KMS-11 (cell line): ENCODE results near the gene CROCC2.

Experiments
- H2AFZ ChIP-seq: fragments of 200-600 bp; sonication (generic); 2 replicates; pipeline ENCODE4 v1.6.1; 2016; ENCODE audit warnings: antibody characterized with exemption, mixed run types, low read depth
- H3K27ac ChIP-seq: fragments of 200-600 bp; sonication (generic); 2 replicates; pipeline ENCODE4 v1.6.1; 2016; ENCODE audit warnings: mild to moderate bottlenecking, mixed run types
- H3K27me3 ChIP-seq: fragments of 200-600 bp; sonication (generic); 2 replicates; pipeline ENCODE4 v1.6.1; 2017; ENCODE audit warnings: mild to moderate bottlenecking, low read depth, mixed run types, moderate library complexity; ENCODE audit not compliant: insufficient read depth
- H3K36me3 ChIP-seq: fragments of 200-600 bp; sonication (generic); 2 replicates; pipeline ENCODE4 v1.6.1; 2017; ENCODE audit warnings: mild to moderate bottlenecking, mixed run types; ENCODE audit not compliant: insufficient read depth
- H3K4me1 ChIP-seq: fragments of 200-600 bp; sonication (generic); 2 replicates; pipeline ENCODE4 v1.6.1; 2016; ENCODE audit warnings: mild to moderate bottlenecking, low read depth, mixed run types; ENCODE audit not compliant: poor library complexity, severe bottlenecking
- H3K4me2 ChIP-seq: fragments of 200-600 bp; sonication (generic); 2 replicates; pipeline ENCODE4 v1.7.0; 2016; ENCODE audit warnings: mild to moderate bottlenecking, mixed run types
- H3K4me3 ChIP-seq: fragments of 200-600 bp; sonication (generic); IDR thresholded peaks from 2 replicates; pipeline ENCODE4 v1.6.1; 2017; ENCODE audit warnings: low read depth, low read length, mixed read lengths; ENCODE audit not compliant: insufficient read depth
- H3K79me2 ChIP-seq: fragments of 200-600 bp; sonication (generic); 2 replicates; pipeline ENCODE4 v1.6.1; 2016; ENCODE audit warnings: low read depth, mixed run types; ENCODE audit not compliant: insufficient read depth
- H3K9ac ChIP-seq: fragments of 200-600 bp; sonication (generic); 2 replicates; pipeline ENCODE4 v1.6.1; 2016; ENCODE audit warnings: mild to moderate bottlenecking, mixed run types
- H4K20me1 ChIP-seq: fragments of 200-600 bp; sonication (generic); 2 replicates; pipeline ENCODE4 v1.6.1; 2016; ENCODE audit warnings: mild to moderate bottlenecking, mixed run types; ENCODE audit not compliant: insufficient read depth
- TF ChIP-seq, protein P1 (sequence below): fragments of 200-600 bp; sonication (generic); conservative IDR thresholded peaks from 2 replicates; pipeline ENCODE4 v1.6.1; 2017; ENCODE audit warnings: low read depth, mild to moderate bottlenecking, antibody characterized with exemption, low read length, moderate library complexity, mixed read lengths

CROCC2 gene

GRCh38 chr2:241014224-241014623 is 108.1 kb downstream of the CROCC2 start:
- no peaks in the 10 kb centered on the region for H3K36me3 ChIP-seq
- no peak overlapping the region for H3K27ac ChIP-seq
- no peak overlapping the region for H3K9ac ChIP-seq
- no peaks in the 10 kb centered on the region for H4K20me1 ChIP-seq
- H3K27me3 ChIP-seq = peaks cover 30% of the 10 kb centered on the region; the same call in 1 of the 2 replicates
- no peaks in the 10 kb centered on the region for H3K4me1 ChIP-seq
- no peaks in the 10 kb centered on the region for H3K79me2 ChIP-seq
- no peak overlapping the region for H2AFZ ChIP-seq
- H3K4me3 ChIP-seq = no peak overlapping the region
- H3K4me2 ChIP-seq = no peak overlapping the region
- TF ChIP-seq, protein P1, sequence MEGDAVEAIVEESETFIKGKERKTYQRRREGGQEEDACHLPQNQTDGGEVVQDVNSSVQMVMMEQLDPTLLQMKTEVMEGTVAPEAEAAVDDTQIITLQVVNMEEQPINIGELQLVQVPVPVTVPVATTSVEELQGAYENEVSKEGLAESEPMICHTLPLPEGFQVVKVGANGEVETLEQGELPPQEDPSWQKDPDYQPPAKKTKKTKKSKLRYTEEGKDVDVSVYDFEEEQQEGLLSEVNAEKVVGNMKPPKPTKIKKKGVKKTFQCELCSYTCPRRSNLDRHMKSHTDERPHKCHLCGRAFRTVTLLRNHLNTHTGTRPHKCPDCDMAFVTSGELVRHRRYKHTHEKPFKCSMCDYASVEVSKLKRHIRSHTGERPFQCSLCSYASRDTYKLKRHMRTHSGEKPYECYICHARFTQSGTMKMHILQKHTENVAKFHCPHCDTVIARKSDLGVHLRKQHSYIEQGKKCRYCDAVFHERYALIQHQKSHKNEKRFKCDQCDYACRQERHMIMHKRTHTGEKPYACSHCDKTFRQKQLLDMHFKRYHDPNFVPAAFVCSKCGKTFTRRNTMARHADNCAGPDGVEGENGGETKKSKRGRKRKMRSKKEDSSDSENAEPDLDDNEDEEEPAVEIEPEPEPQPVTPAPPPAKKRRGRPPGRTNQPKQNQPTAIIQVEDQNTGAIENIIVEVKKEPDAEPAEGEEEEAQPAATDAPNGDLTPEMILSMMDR = no peak

GRCh38 chr2:241014764-241015163 is 108.6 kb downstream of the CROCC2 start:
- H3K27me3 ChIP-seq = peaks cover 26% of the 10 kb centered on the region; the same call in 1 of the 2 replicates
- H4K20me1 ChIP-seq = no peaks in the 10 kb centered on the region
- H3K4me2 ChIP-seq = no peak overlapping the region
- no peak overlapping the region for H3K9ac ChIP-seq
- H3K79me2 ChIP-seq = no peaks in the 10 kb centered on the region
- H3K27ac ChIP-seq = no peak overlapping the region
- H3K36me3 ChIP-seq = no peaks in the 10 kb centered on the region
- TF ChIP-seq, protein P1 = no peak
- H3K4me3 ChIP-seq = no peak overlapping the region
- no peaks in the 10 kb centered on the region for H3K4me1 ChIP-seq
- no peak overlapping the region for H2AFZ ChIP-seq

- H3K4me1 ChIP-seq = no peaks in the 10 kb centered on the region
- no peak overlapping the region for H3K9ac ChIP-seq
- TF ChIP-seq, protein P1 = no peak
- H3K79me2 ChIP-seq = no peaks in the 10 kb centered on the region
- H3K4me3 ChIP-seq = no peak overlapping the region
- peaks cover 20% of the 10 kb centered on the region; the same call in 1 of the 2 replicates for H3K27me3 ChIP-seq
- no peak overlapping the region for H3K4me2 ChIP-seq
- H3K36me3 ChIP-seq = no peaks in the 10 kb centered on the region
- no peak overlapping the region for H2AFZ ChIP-seq
- H3K27ac ChIP-seq = no peak overlapping the region
- no peaks in the 10 kb centered on the region for H4K20me1 ChIP-seq
These were observed 109.3 kb downstream of the CROCC2 start for GRCh38 chr2:241015439-241015838.

DNA sequence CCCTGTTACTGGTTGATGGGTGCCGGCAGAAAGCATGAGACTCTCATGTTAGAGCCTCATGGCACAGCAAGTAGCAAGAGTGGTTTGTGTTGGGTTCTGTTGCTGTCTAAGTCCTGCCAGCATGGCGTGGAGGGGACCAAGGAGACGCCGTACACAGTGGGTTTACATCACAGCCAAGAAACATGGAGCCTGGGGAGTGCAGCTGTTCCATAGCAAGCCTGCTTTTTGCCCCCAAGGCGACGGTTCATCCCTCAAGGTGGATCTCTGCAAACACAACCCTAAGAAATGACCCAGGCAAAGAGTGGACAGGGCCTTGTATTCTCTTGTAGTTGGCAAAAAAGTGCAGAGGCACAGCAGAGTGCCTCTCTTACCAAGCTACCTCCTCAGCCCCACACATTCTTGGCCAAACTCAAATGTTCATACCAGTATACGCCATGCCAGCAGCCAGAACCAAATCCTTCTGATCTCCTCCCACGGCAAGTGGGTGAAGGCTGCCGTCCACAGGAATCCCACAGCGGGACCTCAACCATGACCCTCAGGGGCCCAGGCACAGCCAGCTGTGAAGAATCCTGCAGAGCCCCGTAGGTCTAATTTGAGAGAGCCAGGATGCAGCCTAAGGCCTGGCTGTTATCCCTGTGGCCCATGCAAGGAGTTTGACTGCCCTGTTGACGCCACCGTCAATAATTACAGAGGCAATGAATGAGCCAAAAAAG is 111.2 kb downstream of the CROCC2 start:
- no peaks in the 10 kb centered on the region for H3K36me3 ChIP-seq
- H2AFZ ChIP-seq = no peak overlapping the region
- H3K79me2 ChIP-seq = no peaks in the 10 kb centered on the region
- H4K20me1 ChIP-seq = no peaks in the 10 kb centered on the region
- no peak overlapping the region for H3K4me2 ChIP-seq
- H3K27ac ChIP-seq = no peak overlapping the region
- peaks cover 13% of the 10 kb centered on the region; the same call in 1 of the 2 replicates for H3K27me3 ChIP-seq
- TF ChIP-seq, protein P1 = no peak
- H3K4me3 ChIP-seq = no peak overlapping the region
- H3K9ac ChIP-seq = no peak overlapping the region
- H3K4me1 ChIP-seq = no peaks in the 10 kb centered on the region
